Endothelial cell of umbilical vein (primary cell): ENCODE measurements around the gene SLC10A7. TPM values are rescaled to one million over a fixed set of nuclear protein-coding genes. Genes with fewer than 3 reads are reported as not detected.

Source experiments
- BruUV-seq: library from RNA; stranded (reverse); fragments of 400-500 nt; replicated peaks from 2 replicates; lab custom pipeline; 2021; lab: Mats Ljungman, UMichigan
- CTCF ChIA-PET: fragments of 300-600, 350-600 bp; sonication (Branson Sonifier 250); formaldehyde crosslinking; loops from one replicate; lab custom pipeline; 2021; ENCODE audit warnings: antibody characterized with exemption, inconsistent platforms; lab: Charles Lee
- POLR2A ChIA-PET: fragments of 300-600, 350-600 bp; sonication (Branson Sonifier 250); formaldehyde crosslinking; loops from one replicate; lab custom pipeline; 2021; ENCODE audit warnings: antibody characterized with exemption, inconsistent platforms; lab: Charles Lee
- DNase-seq: peaks from one replicate; pipeline ENCODE4 v3.0.0-alpha.2; 2011; ENCODE audit warnings: low read depth, low spot score
- FAIRE-seq: peaks from 2 replicates; lab custom pipeline; 2011; peaks lifted over from hg19 to GRCh38; lab: Jason Lieb, UNC
- H2AFZ ChIP-seq: 2 replicates; pipeline ENCODE4 v1.6.0; 2012; ENCODE audit warnings: low read depth, low read length, control low read depth, inconsistent platforms
- H3K27ac ChIP-seq: 2 replicates; pipeline ENCODE4 v1.5.1; 2011; ENCODE audit warnings: low read depth, mild to moderate bottlenecking, control low read depth, low read length, moderate library complexity; ENCODE audit not compliant: insufficient read depth
- H3K27me3 ChIP-seq, 2 experiments: 2 replicates each; pipeline versions ENCODE4 v1.6.0 to v1.6.1; 2011; ENCODE audit warnings: low read length in 2 of 2, mixed read lengths in 1 of 2; ENCODE audit not compliant: control insufficient read depth in 2 of 2, insufficient read depth in 2 of 2
- H3K36me3 ChIP-seq, 2 experiments: 2 replicates in 1 of 2; 3 replicates in 1 of 2; pipeline ENCODE4 v1.5.1; 2011; ENCODE audit warnings: low read length in 2 of 2, mild to moderate bottlenecking in 1 of 2, moderate library complexity in 1 of 2; ENCODE audit not compliant: control insufficient read depth in 2 of 2, insufficient read depth in 2 of 2; ENCODE audit errors: extremely low read depth in 1 of 2
- H3K4me1 ChIP-seq: 3 replicates; pipeline ENCODE4 v1.5.1; 2011; ENCODE audit warnings: mild to moderate bottlenecking, low read length; ENCODE audit not compliant: control insufficient read depth, insufficient read depth; ENCODE audit errors: extremely low read depth
- H3K4me2 ChIP-seq: 2 replicates; pipeline ENCODE4 v1.6.1; 2011; ENCODE audit warnings: low read length, control low read depth, mixed read lengths; ENCODE audit not compliant: insufficient read depth
- H3K4me3 ChIP-seq, 3 experiments: fragments of 200-600 bp in 1 of 3; sonication (generic), shearing (Covaris generic) in 1 of 3; replicated peaks in 1 of 3; 2 replicates each; pipeline ENCODE4 v1.5.1; 2011 to 2016; ENCODE audit warnings: control low read depth in 3 of 3, low read length in 3 of 3, mild to moderate bottlenecking in 2 of 3, inconsistent platforms in 1 of 3, low read depth in 1 of 3, moderate library complexity in 1 of 3; ENCODE audit not compliant: insufficient read depth in 1 of 3
- H3K79me2 ChIP-seq: 2 replicates; pipeline ENCODE4 v1.6.0; 2012; ENCODE audit warnings: low read length, inconsistent platforms; ENCODE audit not compliant: control insufficient read depth, insufficient read depth
- H3K9ac ChIP-seq: replicated peaks from 2 replicates; pipeline ENCODE3; 2011; ENCODE audit warnings: low read length, control low read depth; ENCODE audit not compliant: insufficient read depth; ENCODE audit errors: extremely low read depth
- H3K9me1 ChIP-seq: replicated peaks from 3 replicates; pipeline ENCODE4 v1.6.0; 2011; ENCODE audit warnings: mild to moderate bottlenecking, low read length; ENCODE audit not compliant: control insufficient read depth, insufficient read depth; ENCODE audit errors: extremely low read depth
- H3K9me3 ChIP-seq: replicated peaks from 2 replicates; pipeline ENCODE4 v1.5.1; 2012; ENCODE audit warnings: low read length, inconsistent platforms; ENCODE audit not compliant: control insufficient read depth, insufficient read depth
- H4K20me1 ChIP-seq: replicated peaks from 2 replicates; pipeline ENCODE3; 2011; ENCODE audit warnings: mild to moderate bottlenecking, low read length; ENCODE audit not compliant: control insufficient read depth, insufficient read depth; ENCODE audit errors: extremely low read depth
- EZH2 ChIP-seq: IDR thresholded peaks from 2 replicates; pipeline ENCODE4 v1.6.1; 2012; ENCODE audit warnings: borderline replicate concordance, low read depth, mild to moderate bottlenecking, moderate library complexity, low read length, inconsistent platforms; ENCODE audit not compliant: severe bottlenecking
- FOS ChIP-seq: IDR thresholded peaks from 2 replicates; pipeline ENCODE4 v1.6.1; 2011; ENCODE audit warnings: mild to moderate bottlenecking, low read length, moderate library complexity, borderline replicate concordance; ENCODE audit not compliant: insufficient read depth
- GATA2 ChIP-seq: IDR thresholded peaks from 2 replicates; pipeline ENCODE4 v1.7.0; 2011; ENCODE audit warnings: low read depth, mild to moderate bottlenecking, moderate library complexity, mixed read lengths, low read length; ENCODE audit not compliant: insufficient read length, insufficient read depth
- JUN ChIP-seq: IDR thresholded peaks from 2 replicates; pipeline ENCODE4 v1.6.1; 2011; ENCODE audit warnings: borderline replicate concordance, low read depth; ENCODE audit not compliant: insufficient read length, insufficient read depth
- MYC ChIP-seq: IDR thresholded peaks from one replicate; pipeline ENCODE4 v1.6.1; 2011; ENCODE audit warnings: mild to moderate bottlenecking, low read depth, low read length
- POLR2A ChIP-seq: IDR thresholded peaks from 2 replicates; pipeline ENCODE4 v1.6.1; 2012; ENCODE audit warnings: low read depth, mild to moderate bottlenecking, control low read depth, low read length
- POLR2AphosphoS5 ChIP-seq: IDR thresholded peaks from 2 replicates; pipeline ENCODE4 v1.6.1; 2012; ENCODE audit warnings: low read depth, mild to moderate bottlenecking, control low read depth, low read length, moderate library complexity; ENCODE audit not compliant: insufficient read depth
- dilution Hi-C: fragments of 300-500 bp; cut with MboI; formaldehyde crosslinking; loops from one replicate; pipeline ENCODE4 v1.15.0; 2019; ENCODE audit warnings: low sequenced_read_pairs; ENCODE audit not compliant: extremely low pct_ligation_motif_present
- intact Hi-C: fragments of 100-400 bp; cut with micrococcal nuclease; formaldehyde crosslinking; loops from one replicate; pipeline ENCODE4 v1.10.0; 2022
- polyA plus RNA-seq, 4 experiments: library from polyadenylated mRNA; depleted of rRNA in 3 of 4; stranded (reverse) in 3 of 4; unstranded in 1 of 4; fragments of >200 nt; gene quantifications; 2 replicates each; pipeline versions ENCODE4 v1.2.1 to v1.2.3, GENCODE V29; 2011 to 2012; ENCODE audit warnings: missing spikeins in 1 of 4
- total RNA-seq: library from RNA; stranded (reverse); gene quantifications from 2 replicates; pipeline ENCODE4 v1.2.3, GENCODE V29; 2021
- TF ChIP-seq, protein P1 (sequence below), 2 donors: IDR thresholded peaks; 1 replicate in 1 of 2; 2 replicates in 1 of 2; pipeline ENCODE4 v1.5.1; 2011; ENCODE audit warnings: low read length in 2 of 2, mild to moderate bottlenecking in 2 of 2, moderate library complexity in 2 of 2, control low read depth in 1 of 2, inconsistent platforms in 1 of 2, low read depth in 1 of 2; ENCODE audit not compliant: insufficient read depth in 1 of 2; ENCODE audit errors: extremely low read depth in 1 of 2
- TF ChIP-seq, protein P2 (sequence below): IDR thresholded peaks from 2 replicates; pipeline ENCODE4 v1.6.1; 2011; ENCODE audit not compliant: insufficient read depth, insufficient read length

SLC10A7 gene
- total and polyA plus RNA-seq, 2 donors (not counting 3 experiments of a cell fraction or from before 2014, with no cell fraction given): 13.6 to 20.4 TPM

DNA sequence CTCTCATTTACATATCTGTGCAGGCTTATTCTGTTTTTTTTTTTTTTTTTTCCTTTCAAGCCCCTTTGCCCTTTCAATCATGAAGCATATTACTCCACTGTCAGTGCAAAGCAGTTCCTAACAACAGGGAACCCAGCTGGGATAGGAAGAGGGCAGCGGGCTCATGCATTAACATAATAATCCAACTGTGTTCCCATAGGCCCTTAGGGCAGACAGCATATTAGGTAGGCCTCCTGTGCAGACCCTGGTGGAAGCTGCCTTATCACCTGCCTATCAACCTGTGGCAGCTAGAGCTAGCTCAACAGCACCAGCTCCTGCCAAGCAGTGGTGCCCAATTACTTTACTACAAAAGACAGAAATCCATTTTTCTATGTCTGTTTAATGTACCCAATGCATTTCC is 49.3 kb downstream of the SLC10A7 start:
- Histone ChIP-seq H2AFZ (no peak overlapping the region), H3K4me3 (no peak overlapping the region), H3K79me2 (no peaks in the 10 kb centered on the region), H3K9me1 (no peaks in the 10 kb centered on the region), H4K20me1 (peaks cover 2% of the 10 kb centered on the region), H3K27ac (no peak overlapping the region), H3K4me1 (peaks cover 18% of the 10 kb centered on the region), H3K9me3 (no peaks in the 10 kb centered on the region), H3K27me3 (no peaks in the 10 kb centered on the region), H3K9ac (no peak overlapping the region), H3K4me2 (no peak overlapping the region), H3K36me3 (no peaks in the 10 kb centered on the region)
- no TSS peak for BruUV-seq
- DNase-seq: no peak
- TF ChIP-seq JUN (no peak), POLR2AphosphoS5 (no peak), GATA2 (no peak), MYC (no peak), FOS (no peak), POLR2A (no peak), EZH2 (no peak)
- TF ChIP-seq, protein P1, sequence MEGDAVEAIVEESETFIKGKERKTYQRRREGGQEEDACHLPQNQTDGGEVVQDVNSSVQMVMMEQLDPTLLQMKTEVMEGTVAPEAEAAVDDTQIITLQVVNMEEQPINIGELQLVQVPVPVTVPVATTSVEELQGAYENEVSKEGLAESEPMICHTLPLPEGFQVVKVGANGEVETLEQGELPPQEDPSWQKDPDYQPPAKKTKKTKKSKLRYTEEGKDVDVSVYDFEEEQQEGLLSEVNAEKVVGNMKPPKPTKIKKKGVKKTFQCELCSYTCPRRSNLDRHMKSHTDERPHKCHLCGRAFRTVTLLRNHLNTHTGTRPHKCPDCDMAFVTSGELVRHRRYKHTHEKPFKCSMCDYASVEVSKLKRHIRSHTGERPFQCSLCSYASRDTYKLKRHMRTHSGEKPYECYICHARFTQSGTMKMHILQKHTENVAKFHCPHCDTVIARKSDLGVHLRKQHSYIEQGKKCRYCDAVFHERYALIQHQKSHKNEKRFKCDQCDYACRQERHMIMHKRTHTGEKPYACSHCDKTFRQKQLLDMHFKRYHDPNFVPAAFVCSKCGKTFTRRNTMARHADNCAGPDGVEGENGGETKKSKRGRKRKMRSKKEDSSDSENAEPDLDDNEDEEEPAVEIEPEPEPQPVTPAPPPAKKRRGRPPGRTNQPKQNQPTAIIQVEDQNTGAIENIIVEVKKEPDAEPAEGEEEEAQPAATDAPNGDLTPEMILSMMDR (IDR thresholded peaks at IDR 0.05; ENCODE audit: extremely low read depth in 1 of 2, insufficient read depth in 1 of 2, low read depth in 1 of 2, low read length in 2 of 2): no peak
- TF ChIP-seq, protein P2, sequence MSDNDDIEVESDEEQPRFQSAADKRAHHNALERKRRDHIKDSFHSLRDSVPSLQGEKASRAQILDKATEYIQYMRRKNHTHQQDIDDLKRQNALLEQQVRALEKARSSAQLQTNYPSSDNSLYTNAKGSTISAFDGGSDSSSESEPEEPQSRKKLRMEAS: no peak
- FAIRE-seq: no peak
- POLR2A ChIA-PET: no interaction called here
- dilution Hi-C loops: no loop called here
- CTCF ChIA-PET: interaction anchor here (0.7 kb wide), 1 partner anchor 15 kb away, joined by 3 read pairs; no protein-coding TSS in a partner anchor
- intact Hi-C loops: no loop called here
